HL-60/S4 treated with retinoic acid at 250 ng/mL for 4 days and 3 days (cell line): ENCODE measurements around the gene PNMA6E.

Source experiments
- in situ Hi-C: fragments of 300-500 bp; cut with MboI; formaldehyde crosslinking; loops from 2 replicates; pipeline ENCODE4 v1.7.0; 2022; ENCODE audit warnings: low sequenced_read_pairs

Gene PNMA6E

GRCh38 chrX:153401133-153401764 is at the start of gene PNMA6E:
Gene PNMA6E, minus strand, starts transcription at chrX:153401350. Its CDS starts 2,501 bp downstream, at chrX:153398849.
- in situ Hi-C loops, result no loop called here

GRCh38 chrX:153450949-153451277 is 49.8 kb upstream of the PNMA6E start:
- in situ Hi-C loops, result no loop called here

- in situ Hi-C loops, result no loop called here
These were observed 49.2 kb upstream of the PNMA6E start for GRCh38 chrX:153450114-153450948.

DNA sequence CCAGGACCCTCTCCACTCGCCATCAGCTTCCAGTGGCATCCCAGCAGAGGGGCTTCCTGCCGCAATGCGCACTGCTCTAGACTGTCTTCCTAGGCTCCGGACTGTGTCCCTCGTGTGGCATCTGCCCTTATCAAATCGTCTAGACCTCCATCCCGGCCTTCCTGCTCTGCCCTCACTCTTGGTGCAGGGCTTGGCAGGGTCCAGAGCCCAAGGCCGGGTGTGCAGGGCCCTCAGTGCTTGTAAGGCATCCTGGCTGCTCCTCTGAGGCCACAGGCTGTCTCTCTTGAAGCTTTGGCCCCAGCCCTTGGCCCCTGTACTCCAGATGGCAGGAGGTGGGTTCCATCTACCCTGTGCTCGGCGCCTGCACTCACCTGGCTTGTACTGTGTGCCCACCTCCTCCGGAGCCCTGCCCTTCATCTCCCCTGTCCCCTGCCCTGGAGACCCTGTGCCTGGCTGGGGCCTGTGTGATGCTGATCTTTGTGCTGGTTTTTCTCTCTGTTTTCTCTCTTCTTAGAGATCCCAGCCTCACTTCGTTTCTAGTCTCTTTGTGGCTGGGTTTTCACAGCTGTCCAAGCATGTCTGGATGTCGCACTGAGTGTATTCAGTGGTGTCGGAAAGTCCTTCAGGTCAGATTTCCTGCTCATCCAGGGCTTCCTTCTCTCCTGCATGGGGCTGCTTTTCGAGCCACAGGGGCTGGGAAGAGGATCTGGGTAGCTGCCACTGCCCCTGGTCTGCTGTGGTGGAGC is 48.4 kb upstream of the PNMA6E start:
- in situ Hi-C loops, result no loop called here

DNA sequence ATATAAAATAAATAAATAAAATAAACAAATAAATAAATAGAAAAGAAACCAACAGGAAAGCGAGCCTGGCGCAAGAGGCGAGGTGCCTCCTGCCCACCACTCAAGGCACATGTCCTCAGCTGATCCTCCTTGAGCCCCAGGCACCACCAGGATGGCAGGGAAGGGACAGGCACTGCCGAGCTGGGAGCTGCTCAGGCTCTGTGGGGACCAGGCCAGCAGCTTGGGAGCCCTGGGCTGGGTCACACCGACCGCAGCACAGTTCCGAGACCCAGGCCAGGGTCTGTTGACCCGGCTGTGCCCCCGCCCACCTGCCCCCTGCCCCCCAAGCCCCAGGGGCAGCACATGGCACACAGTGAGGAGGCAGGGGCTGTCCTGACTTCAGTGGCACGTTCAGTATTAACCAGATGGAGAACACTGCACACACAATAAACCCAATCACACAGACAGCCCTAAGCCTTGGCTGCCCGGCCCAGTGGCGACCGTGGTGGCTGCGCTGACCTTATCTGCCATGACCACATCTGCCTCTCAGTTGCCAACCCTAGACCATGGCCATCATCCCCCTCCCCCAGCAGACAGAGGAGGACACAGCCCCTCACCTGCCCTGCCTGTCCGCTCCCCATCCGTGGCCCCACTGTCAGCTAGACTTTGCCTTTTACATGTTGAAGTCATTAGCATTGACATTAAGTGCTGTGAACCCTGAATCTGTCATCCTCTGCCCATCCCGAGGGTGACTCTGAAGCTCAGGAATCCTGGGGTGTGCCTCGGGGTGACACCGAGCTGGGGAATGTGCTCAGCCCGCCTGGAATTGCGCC is 47.6 kb upstream of the PNMA6E start:
- in situ Hi-C loops, result no loop called here

DNA sequence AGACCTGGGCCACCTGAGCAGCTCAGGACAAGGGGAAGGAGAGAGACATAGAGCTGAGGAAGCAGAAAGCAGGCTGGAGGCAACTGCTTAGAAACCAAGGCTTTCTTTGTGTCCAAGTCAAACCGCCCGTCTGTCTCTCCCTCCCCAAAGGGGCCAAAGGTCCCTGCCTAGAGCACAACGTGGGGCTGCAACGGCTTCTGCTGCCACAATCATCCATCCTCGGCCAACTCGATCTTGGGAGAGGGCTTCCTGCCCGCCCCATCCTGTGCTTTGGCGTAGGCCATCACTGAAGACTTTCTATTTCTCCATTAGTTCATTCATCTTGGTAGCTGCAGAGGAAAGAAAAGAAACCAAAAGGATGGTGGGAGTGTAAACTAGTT is 46.4 kb upstream of the PNMA6E start:
- in situ Hi-C loops, result no loop called here

GRCh38 chrX:153446950-153447580 is 45.9 kb upstream of the PNMA6E start:
- in situ Hi-C loops, result no loop called here

- in situ Hi-C loops, result no loop called here
These were observed 45.4 kb upstream of the PNMA6E start for GRCh38 chrX:153446636-153446936.

DNA sequence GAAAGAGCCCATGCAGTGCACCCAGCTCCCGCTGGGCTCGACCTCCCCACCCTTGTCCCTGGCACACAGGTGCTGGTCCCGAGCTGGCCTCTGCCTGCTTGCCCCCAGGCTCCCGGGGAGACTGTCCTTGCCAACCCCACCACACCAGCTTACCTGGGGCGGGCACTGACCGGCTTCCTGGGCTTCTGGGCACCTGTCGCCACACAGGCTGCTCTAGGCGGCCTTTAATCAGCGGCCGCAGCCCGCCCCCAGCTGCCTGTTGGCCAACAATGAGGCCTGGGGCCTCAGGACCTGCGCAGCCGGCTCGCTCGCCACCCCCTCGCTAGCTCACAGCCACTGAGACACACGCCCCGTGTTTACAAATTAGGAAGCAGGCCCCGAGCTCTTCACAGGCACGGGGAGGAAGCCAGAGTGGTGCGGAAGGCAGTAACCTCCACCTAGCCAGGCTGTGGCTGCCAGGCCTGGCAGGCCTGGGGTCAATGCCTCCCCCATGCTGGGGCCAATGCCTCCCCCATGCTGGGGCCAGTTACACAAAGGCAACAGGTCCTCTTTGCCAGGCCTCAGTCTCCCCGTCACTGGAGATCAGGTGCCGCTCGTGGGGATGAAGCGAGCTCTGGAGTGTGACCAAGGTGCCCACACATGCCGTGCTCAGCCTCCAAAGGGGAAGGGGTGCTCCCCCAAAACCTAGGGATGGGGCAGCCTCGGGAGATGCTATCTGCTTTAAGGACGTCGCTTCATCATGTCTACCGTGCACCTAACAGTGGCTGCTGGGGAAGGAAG is 44.9 kb upstream of the PNMA6E start, which contains the start of gene TREX2:
Gene TREX2 (minus strand): TSS at position 201 of the 780 bp plus-strand sequence. CDS start 626 bp downstream, outside the sequence.
- in situ Hi-C loops, result no loop called here

DNA sequence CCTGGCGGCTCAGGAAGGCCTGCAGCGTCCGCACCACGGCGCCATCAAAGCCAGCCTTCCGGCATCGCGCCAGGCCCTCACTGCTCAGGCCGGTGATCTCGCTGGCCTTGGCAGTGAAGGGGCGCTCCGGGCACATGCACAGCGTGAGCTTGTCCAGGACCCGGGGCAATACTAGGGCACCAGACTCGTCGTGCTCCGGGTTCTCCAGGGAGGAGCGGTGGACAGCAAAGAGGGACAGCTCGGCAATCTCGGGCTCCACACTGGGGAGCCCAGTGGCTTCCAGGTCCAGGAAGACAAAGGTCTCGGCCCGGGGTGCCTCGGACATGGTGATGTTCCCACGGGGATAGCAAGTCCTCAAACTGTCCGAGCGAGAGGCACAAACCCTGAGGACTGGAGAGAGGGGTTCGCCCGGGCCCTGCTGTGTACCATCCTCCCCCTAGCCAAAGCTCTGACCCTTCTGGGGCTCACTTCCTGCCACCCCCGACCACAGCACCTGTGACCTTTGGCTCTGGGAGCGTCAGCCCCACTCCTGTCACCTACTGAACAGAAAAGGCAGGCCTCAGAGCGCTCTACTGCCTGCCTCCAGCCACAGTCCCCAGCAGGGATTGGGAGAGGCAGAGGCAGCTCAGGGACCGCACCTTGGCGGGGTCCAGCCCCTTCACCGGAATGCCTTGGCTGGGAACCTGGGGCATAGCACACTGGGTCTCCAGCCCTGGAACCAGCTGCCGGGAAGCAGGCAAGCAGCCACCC is 44.1 kb upstream of the PNMA6E start:
- in situ Hi-C loops, result no loop called here

- in situ Hi-C loops, result no loop called here
These were observed 43.3 kb upstream of the PNMA6E start for GRCh38 chrX:153444333-153445011.

GRCh38 chrX:153443476-153444332 is 42.6 kb upstream of the PNMA6E start:
- in situ Hi-C loops, result no loop called here

DNA sequence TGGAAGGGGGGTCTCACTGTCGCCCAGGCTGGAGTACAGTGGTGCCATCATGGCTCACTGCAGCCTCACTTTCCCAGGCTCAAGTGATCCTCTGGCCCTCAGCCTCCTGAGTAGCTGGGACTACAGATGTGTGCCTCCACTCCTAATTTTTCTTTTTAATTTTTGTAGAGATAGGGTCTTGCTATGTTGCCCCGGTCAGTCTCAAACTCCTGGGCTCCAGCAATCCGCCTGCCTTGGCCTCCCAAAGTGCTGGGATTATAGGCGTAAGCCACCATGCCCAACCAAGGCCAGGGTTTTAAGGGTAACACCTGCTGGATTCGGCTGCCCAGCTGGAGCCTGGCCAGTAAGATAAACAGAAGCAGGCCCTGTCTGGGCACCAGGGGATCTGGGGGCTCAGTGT is 41.3 kb upstream of the PNMA6E start:
- in situ Hi-C loops, result no loop called here

GRCh38 chrX:153441981-153442380 is 40.8 kb upstream of the PNMA6E start:
- in situ Hi-C loops, result no loop called here

- in situ Hi-C loops, result no loop called here
These were observed 40.1 kb upstream of the PNMA6E start for GRCh38 chrX:153441296-153441695.

DNA sequence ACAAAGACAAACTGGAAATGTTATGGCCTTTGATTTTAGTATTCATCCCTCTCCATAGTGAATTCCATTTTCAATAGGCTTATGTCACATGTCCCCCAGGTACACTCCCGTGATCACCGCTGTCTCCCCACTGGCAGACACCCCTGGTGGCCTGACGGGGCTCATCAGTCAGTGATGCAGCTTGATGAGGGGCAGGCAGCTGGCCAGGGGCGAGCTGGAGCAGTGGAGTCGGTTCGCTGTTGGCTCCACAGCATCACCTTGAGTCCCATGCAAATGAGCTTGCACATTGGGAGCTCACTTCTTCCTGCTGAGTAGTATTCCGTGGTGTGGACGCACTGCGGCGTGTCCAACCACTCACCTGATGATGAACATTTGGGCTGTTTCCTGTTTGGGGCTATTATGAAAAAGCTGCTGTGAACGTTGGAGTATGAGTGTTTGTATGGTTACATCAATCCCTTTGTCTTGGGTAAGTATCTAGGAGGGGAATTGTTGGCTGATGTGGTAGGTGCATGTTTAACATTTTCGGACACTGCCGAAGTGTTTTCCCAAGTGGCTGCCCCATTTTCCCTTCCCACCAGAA is 39.5 kb upstream of the PNMA6E start:
- in situ Hi-C loops, result no loop called here

- in situ Hi-C loops, result no loop called here
These were observed 38.8 kb upstream of the PNMA6E start for GRCh38 chrX:153439977-153440376.
